Ascending aorta (tissue), 2 donors: ENCODE measurements around the gene MYO1D. TPM values are rescaled to one million over a fixed set of nuclear protein-coding genes. Genes with fewer than 3 reads are reported as not detected.

Experiments
- DNase-seq, 2 donors: peaks; one replicate each; pipeline ENCODE4 v3.0.0-alpha.2; 2019; ENCODE audit warnings: low spot score in 2 of 2
- H3K27ac ChIP-seq, 2 donors: fragments of 200-600 bp; sonication (generic); one replicate each; pipeline ENCODE4 v1.5.1; 2016 to 2017; ENCODE audit warnings: mild to moderate bottlenecking in 1 of 2
- H3K27me3 ChIP-seq: fragments of 200-600 bp; sonication (generic); one replicate; pipeline ENCODE4 v1.5.1; 2017
- H3K36me3 ChIP-seq, 2 donors: fragments of 200-600 bp; sonication (generic); one replicate each; pipeline ENCODE4 v1.5.1; 2016
- H3K4me1 ChIP-seq, 2 donors: fragments of 200-600 bp; sonication (generic); one replicate each; pipeline ENCODE4 v1.5.1; 2016 to 2017; ENCODE audit warnings: mild to moderate bottlenecking in 1 of 2
- H3K4me3 ChIP-seq, 2 donors: fragments of 200-600 bp; sonication (generic); one replicate each; pipeline ENCODE4 v1.5.1; 2016 to 2017; ENCODE audit warnings: mild to moderate bottlenecking in 1 of 2
- H3K9me3 ChIP-seq, 2 donors: fragments of 200-600 bp; sonication (generic); one replicate each; pipeline ENCODE4 v1.5.1; 2016
- intact Hi-C: fragments of 100-400 bp; cut with DNase I; formaldehyde crosslinking; loops from one replicate; pipeline ENCODE4 v1.15.1; 2023
- total RNA-seq: library from RNA; depleted of rRNA; stranded (reverse); fragments of >200 nt; gene quantifications from one replicate; pipeline ENCODE4 v1.1.0, GENCODE V29; 2016
- TF ChIP-seq, protein P1 (sequence below), 3 experiments: fragments of 200-600 bp in 2 of 3; fragments of 450-650 bp in 1 of 3; sonication (generic) in 2 of 3; IDR thresholded peaks; one replicate each; pipeline ENCODE4 v1.5.1; 2016 to 2019; ENCODE audit warnings: antibody characterized with exemption in 3 of 3, mild to moderate bottlenecking in 1 of 3, moderate library complexity in 1 of 3

The MYO1D gene
- total RNA-seq, 1 donor from 2014 or later = 105 TPM

DNA sequence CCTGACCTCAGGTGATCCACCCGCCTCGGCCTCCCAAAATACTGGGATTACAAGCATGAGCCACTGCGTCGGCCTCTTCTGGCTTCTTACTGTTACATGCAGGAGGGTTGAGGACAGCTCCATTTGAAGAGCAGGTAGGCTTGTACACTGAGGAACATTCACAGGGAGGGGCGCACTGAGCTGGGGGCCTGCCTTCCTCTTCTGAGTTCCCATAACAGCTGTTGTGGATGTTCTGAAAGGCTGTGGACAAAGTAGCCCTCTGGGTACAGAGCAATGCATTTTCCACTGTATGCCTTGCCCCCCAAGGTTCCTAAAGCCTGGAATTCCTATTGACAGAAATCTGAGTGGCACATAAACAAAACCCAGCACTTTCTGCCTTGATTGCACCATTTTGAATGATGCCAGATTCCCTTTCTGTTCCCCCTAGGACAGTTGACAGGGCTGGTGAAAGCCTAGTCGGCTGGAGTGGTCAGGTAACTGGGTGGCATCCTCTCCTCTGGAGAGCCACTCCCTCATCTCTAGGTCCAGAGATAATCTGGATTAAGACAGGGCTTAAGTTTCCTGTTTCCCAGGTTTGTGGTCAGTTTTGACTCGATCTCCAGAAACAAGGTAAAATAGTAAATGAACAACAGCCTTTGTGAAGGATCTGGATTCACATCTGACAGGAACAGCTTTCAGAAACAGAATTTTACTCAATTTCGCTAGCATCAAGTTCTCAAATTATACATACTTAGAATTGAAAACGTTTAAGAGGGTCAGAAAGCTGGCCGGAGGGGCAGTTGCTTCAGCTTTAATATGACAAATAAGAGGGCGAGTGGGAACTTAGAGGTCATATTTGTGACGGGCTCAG, 391.4 kb downstream of the MYO1D start:
- no peaks in the 10 kb centered on the region for H3K9me3 ChIP-seq
- peaks cover 0 to 27% of the 10 kb centered on the region in 2 donors for H3K4me1 ChIP-seq
- peak overlapping the region; percentile 75 to 76 for H3K4me3 ChIP-seq
- peaks cover 17 to 24% of the 10 kb centered on the region in 2 donors for H3K36me3 ChIP-seq
- TF ChIP-seq, protein P1, sequence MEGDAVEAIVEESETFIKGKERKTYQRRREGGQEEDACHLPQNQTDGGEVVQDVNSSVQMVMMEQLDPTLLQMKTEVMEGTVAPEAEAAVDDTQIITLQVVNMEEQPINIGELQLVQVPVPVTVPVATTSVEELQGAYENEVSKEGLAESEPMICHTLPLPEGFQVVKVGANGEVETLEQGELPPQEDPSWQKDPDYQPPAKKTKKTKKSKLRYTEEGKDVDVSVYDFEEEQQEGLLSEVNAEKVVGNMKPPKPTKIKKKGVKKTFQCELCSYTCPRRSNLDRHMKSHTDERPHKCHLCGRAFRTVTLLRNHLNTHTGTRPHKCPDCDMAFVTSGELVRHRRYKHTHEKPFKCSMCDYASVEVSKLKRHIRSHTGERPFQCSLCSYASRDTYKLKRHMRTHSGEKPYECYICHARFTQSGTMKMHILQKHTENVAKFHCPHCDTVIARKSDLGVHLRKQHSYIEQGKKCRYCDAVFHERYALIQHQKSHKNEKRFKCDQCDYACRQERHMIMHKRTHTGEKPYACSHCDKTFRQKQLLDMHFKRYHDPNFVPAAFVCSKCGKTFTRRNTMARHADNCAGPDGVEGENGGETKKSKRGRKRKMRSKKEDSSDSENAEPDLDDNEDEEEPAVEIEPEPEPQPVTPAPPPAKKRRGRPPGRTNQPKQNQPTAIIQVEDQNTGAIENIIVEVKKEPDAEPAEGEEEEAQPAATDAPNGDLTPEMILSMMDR (IDR thresholded peaks at IDR 0.05) = no peak
- peak overlapping the region; percentile 80 to 81 for H3K27ac ChIP-seq
- intact Hi-C loops = loop anchor here (1.0 to 10.0 kb wide), 3 partner anchors 11 to 509 kb away; partner anchors contain the start of gene SPACA3
- no peak for DNase-seq
- no peaks in the 10 kb centered on the region for H3K27me3 ChIP-seq

DNA sequence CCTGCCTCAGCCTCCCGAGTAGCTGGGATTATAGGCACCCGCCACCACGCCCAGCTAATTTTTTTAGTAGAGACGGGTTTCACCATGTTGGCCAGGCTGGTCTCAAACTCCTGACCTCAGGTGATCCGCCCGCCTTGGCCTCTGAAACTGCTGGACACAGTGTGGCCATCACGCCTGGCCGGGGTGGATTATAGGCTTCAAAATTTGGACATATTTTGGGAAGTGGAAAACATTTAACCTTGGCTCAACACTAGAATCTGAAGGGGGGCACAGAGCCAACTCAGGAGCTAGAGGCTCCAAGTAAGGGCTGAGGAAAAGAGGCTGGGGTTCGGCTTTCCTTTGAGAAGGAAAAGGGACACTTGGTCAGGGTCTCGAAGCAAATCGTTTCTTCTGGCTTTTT, 392.3 kb downstream of the MYO1D start:
- TF ChIP-seq, protein P1 (IDR thresholded peaks at IDR 0.05) = no peak
- Histone ChIP-seq H3K4me1 (peaks cover 0 to 27% of the 10 kb centered on the region in 2 donors), H3K27ac (peak overlapping the region in 1 of 2 donors; percentile 43), H3K27me3 (no peaks in the 10 kb centered on the region), H3K36me3 (peaks cover 26 to 33% of the 10 kb centered on the region in 2 donors), H3K9me3 (no peaks in the 10 kb centered on the region), H3K4me3 (no peak overlapping the region)
- no peak for DNase-seq
- intact Hi-C loops = loop anchor here (5.0 to 10.0 kb wide), 5 partner anchors 170 to 510 kb away; partner anchors contain the start of genes MYO1D and SPACA3

DNA sequence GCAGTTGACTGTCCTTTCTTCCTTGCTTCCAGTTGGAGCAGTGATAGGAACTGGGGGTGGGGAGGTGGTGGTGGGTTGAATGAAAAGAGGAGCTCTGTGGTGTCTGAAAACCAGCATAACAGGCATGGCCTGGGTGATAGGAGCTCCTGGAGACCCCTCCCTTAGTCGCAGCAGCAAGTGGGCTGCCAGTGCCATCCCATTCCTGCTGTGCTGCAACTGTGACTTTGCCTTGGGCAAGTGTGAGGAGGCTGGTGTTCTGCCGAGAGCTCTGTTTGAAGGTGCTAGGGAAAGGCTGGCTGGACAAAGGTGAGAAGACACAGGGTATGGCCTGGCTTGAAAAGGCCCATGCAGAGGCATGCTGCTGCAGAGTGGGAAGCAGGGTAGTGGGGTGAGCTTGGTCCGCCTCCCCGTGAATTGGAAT, 392.9 kb downstream of the MYO1D start:
- TF ChIP-seq, protein P1 (IDR thresholded peaks at IDR 0.05) = no peak
- H3K4me3 ChIP-seq = no peak overlapping the region
- H3K27ac ChIP-seq = peak overlapping the region; percentile 43 to 56
- peaks cover 0 to 27% of the 10 kb centered on the region in 2 donors for H3K4me1 ChIP-seq
- peaks cover 32 to 38% of the 10 kb centered on the region in 2 donors for H3K36me3 ChIP-seq
- intact Hi-C loops = loop anchor here (5.0 to 10.0 kb wide), 5 partner anchors 171 to 511 kb away; partner anchors contain the start of genes MYO1D and SPACA3
- no peak for DNase-seq
- no peaks in the 10 kb centered on the region for H3K27me3 ChIP-seq
- H3K9me3 ChIP-seq = no peaks in the 10 kb centered on the region

DNA sequence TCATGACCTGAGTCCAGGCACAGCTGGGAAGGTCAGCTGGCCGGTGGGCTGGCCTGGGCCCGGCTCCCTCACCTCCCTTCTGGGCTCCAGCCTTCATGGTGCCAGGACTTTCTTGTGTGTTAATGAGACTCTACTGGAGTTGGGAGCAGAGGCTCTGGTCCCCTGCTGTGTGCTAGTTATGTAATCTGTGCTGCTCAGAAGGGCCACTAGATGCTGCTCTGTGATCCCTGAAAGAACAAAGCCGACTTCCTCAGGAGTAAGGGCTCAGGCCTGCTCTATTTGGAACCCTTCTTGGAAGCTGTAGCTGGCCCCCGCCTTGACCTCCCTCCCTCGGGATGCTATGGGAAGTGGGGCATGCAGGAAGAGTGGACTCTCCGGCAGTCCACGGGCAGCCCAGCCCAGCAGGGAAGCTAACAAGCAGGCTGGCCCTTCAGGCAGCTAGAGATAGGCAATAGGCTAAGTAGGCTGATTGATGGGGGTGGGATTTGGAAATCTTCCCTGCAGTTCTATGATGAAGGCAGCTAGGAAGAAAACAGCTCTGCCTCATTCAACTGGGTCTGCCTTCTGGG, 393.4 kb downstream of the MYO1D start:
- no peak overlapping the region for H3K4me3 ChIP-seq
- peak in 1 of 2 donors; percentile 87 for DNase-seq
- no peaks in the 10 kb centered on the region for H3K9me3 ChIP-seq
- peaks cover 37 to 44% of the 10 kb centered on the region in 2 donors for H3K36me3 ChIP-seq
- H3K4me1 ChIP-seq = peaks cover 0 to 27% of the 10 kb centered on the region in 2 donors
- intact Hi-C loops = loop anchor here (5.0 to 10.0 kb wide), 5 partner anchors 171 to 511 kb away; partner anchors contain the start of genes MYO1D and SPACA3
- H3K27ac ChIP-seq = peak overlapping the region; percentile 43 to 56
- H3K27me3 ChIP-seq = no peaks in the 10 kb centered on the region
- TF ChIP-seq, protein P1 (IDR thresholded peaks at IDR 0.05) = peak; percentile 66 to 88 (median 80)

DNA sequence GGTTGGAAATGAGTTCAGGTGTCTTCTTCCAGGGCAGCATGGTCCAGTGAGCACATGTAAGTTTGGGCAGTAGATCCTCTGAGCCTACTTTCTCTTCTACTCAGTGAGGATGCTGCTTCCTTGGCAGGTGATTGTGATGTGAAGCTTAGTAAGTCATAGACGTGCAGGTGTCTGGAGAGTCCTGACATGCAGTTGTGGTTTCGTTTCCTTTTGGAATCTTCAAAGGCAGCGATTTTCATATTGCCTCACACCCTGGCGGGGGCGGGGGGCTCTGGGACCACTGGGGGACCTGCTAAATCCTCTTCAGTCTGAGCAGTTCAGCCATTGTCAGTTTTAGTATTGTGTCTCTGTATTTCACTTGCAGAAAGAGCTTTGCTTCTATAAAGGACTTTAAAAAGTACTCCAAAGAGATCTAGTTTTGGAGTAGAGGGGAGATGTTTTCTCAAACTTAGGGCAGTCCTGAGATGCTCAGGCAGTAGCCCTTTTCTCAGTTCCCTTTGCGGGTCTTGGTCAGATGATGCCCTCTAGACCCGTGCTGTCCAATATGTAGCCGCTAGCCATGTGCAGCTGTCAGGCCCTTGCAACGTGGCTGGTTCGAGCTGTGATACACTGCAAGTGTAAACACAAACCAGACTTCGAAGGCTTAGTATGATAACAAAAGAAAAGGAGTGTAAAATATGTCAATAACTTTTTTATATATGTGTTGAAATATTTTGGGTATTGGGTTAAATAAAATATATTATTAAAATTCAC, 394.2 kb downstream of the MYO1D start:
- DNase-seq = no peak

More for the DNA sequence above, 394.2 kb downstream of the MYO1D start:
- intact Hi-C loops = loop anchor here (5.0 to 10.0 kb wide), 5 partner anchors 172 to 512 kb away; partner anchors contain the start of genes MYO1D and SPACA3
- no peak overlapping the region for H3K4me3 ChIP-seq
- TF ChIP-seq, protein P1 (IDR thresholded peaks at IDR 0.05) = no peak
- peaks cover 44 to 52% of the 10 kb centered on the region in 2 donors for H3K36me3 ChIP-seq
- H3K9me3 ChIP-seq = no peaks in the 10 kb centered on the region
- H3K27ac ChIP-seq = peak overlapping the region in 1 of 2 donors; percentile 56
- H3K4me1 ChIP-seq = peaks cover 0 to 25% of the 10 kb centered on the region in 2 donors
- no peaks in the 10 kb centered on the region for H3K27me3 ChIP-seq
